A549 (cell line): Measurements from ENCODE around the gene CPOX. TPM values are rescaled to one million over a fixed set of nuclear protein-coding genes. Genes with fewer than 3 reads are reported as not detected.
A peak's percentile ranks its signal among the peaks of the same experiment; 100 is the strongest.

Source experiments
- ATAC-seq, 2 experiments: fragments of 200-7000 bp in 1 of 2; fragments of >200 bp in 1 of 2; cut with Nextera tagmentation in 1 of 2; cut with Tn5 transposase in 1 of 2; 3 replicates each; pipeline versions ENCODE4 v1.8.0 to v1.9.1; 2018 to 2020; ENCODE audit warnings: mild to moderate bottlenecking in 1 of 2, moderate library complexity in 1 of 2
- CTCF ChIA-PET: fragments of 300-600 bp; sonication (Branson Sonifier 250); formaldehyde crosslinking; extraction: SDS; loops from one replicate; lab custom pipeline; 2021; ENCODE audit warnings: antibody characterized with exemption, inconsistent platforms; lab: Yijun Ruan, JAX
- POLR2A ChIA-PET: fragments of 350-600 bp; formaldehyde crosslinking; extraction: SDS; loops from one replicate; lab custom pipeline; 2021; ENCODE audit warnings: antibody characterized with exemption, inconsistent platforms; lab: Yijun Ruan, JAX
- DNase-seq, 2 experiments: peaks; one replicate each; pipeline versions ENCODE4 v3.0.0 to v3.0.0-alpha.2; 2011 to 2016; ENCODE audit warnings: low read depth in 1 of 2, low spot score in 1 of 2
- FAIRE-seq: peaks from 2 replicates; lab custom pipeline; 2011; peaks lifted over from hg19 to GRCh38; lab: Jason Lieb, UNC
- H3K27ac ChIP-seq, 2 experiments: fragments of >200 bp; sonication (Bioruptor Twin); formaldehyde crosslinking; 3 replicates each; pipeline ENCODE4 v1.5.1; 2016 to 2017
- H3K4me1 ChIP-seq: fragments of >200 bp; sonication (Bioruptor Twin); formaldehyde crosslinking; 3 replicates; pipeline ENCODE4 v1.6.1; 2016
- H3K4me2 ChIP-seq: fragments of >200 bp; sonication (Bioruptor Twin); formaldehyde crosslinking; 3 replicates; pipeline ENCODE4 v1.6.1; 2016
- H3K4me3 ChIP-seq: fragments of >200 bp; sonication (Bioruptor Twin); formaldehyde crosslinking; 3 replicates; pipeline ENCODE4 v1.5.1; 2016
- H3K9me3 ChIP-seq: fragments of >200 bp; sonication (Bioruptor Twin); formaldehyde crosslinking; 3 replicates; pipeline ENCODE4 v1.6.1; 2016
- BHLHE40 ChIP-seq: IDR thresholded peaks from 2 replicates; pipeline ENCODE4 v1.6.1; 2012; ENCODE audit warnings: low read depth, low read length, inconsistent platforms
- CBX2 ChIP-seq: fragments of 200-600 bp; sonication (generic); IDR thresholded peaks from 2 replicates; pipeline ENCODE4 v1.6.1; 2016; ENCODE audit warnings: low read depth, mild to moderate bottlenecking, borderline replicate concordance
- CHD4 ChIP-seq: fragments of 200-600 bp; sonication (generic); IDR thresholded peaks from 2 replicates; pipeline ENCODE4 v1.6.1; 2016; ENCODE audit warnings: antibody characterized with exemption, mild to moderate bottlenecking, borderline replicate concordance
- EHF ChIP-seq: fragments of 250-450 bp; sonication (Bioruptor Pico); IDR thresholded peaks from 2 replicates; pipeline ENCODE4 v1.5.0; 2020; ENCODE audit warnings: mild to moderate bottlenecking
- EHMT2 ChIP-seq: fragments of 200-600 bp; sonication (generic); IDR thresholded peaks from 2 replicates; pipeline ENCODE4 v1.6.1; 2016; ENCODE audit warnings: antibody characterized with exemption, low read depth, mild to moderate bottlenecking, moderate library complexity
- EP300 ChIP-seq, 2 experiments: fragments of >200 bp; sonication (Bioruptor Twin); formaldehyde crosslinking; IDR thresholded peaks; 2 replicates in 1 of 2; 3 replicates in 1 of 2; pipeline ENCODE4 v1.6.1; 2016 to 2017
- ESRRA ChIP-seq: fragments of 150-350 bp; IDR thresholded peaks from 2 replicates; pipeline ENCODE4 v1.6.1; 2014; ENCODE audit warnings: mild to moderate bottlenecking, low read length, borderline replicate concordance
- FOSB ChIP-seq: fragments of 250-450 bp; sonication (Bioruptor Pico); IDR thresholded peaks from 2 replicates; pipeline ENCODE4 v1.5.0; 2020; ENCODE audit warnings: mild to moderate bottlenecking, moderate library complexity
- FOSL2 ChIP-seq, 2 experiments: fragments of 450-650 bp in 1 of 2; fragments of >200 bp in 1 of 2; sonication (Bioruptor Twin) in 1 of 2; formaldehyde crosslinking; IDR thresholded peaks; 2 replicates each; pipeline versions ENCODE4 v1.5.0 to v1.6.1; 2016 to 2020; ENCODE audit warnings: mild to moderate bottlenecking in 1 of 2, moderate library complexity in 1 of 2
- FOXS1 ChIP-seq: fragments of 250-450 bp; sonication (Bioruptor Pico); IDR thresholded peaks from 2 replicates; pipeline ENCODE4 v1.5.0; 2020; ENCODE audit warnings: mild to moderate bottlenecking, moderate library complexity
- GATA3 ChIP-seq: IDR thresholded peaks from 2 replicates; pipeline ENCODE4 v1.6.1; 2012; ENCODE audit warnings: borderline replicate concordance
- HES2 ChIP-seq: fragments of >200 bp; sonication (Bioruptor Twin); formaldehyde crosslinking; IDR thresholded peaks from 2 replicates; pipeline ENCODE4 v1.6.1; 2016
- HEYL ChIP-seq: fragments of 250-450 bp; sonication (Bioruptor Pico); IDR thresholded peaks from 2 replicates; pipeline ENCODE4 v1.8.0; 2021; ENCODE audit warnings: mild to moderate bottlenecking, moderate library complexity
- HOXA7 ChIP-seq: fragments of 250-450 bp; sonication (Bioruptor Pico); IDR thresholded peaks from 2 replicates; pipeline ENCODE4 v1.5.0; 2020; ENCODE audit warnings: mild to moderate bottlenecking, moderate library complexity
- HOXB13 ChIP-seq: fragments of 250-450 bp; sonication (Bioruptor Pico); IDR thresholded peaks from 2 replicates; pipeline ENCODE4 v1.5.0; 2020; ENCODE audit warnings: low read depth, mild to moderate bottlenecking, moderate library complexity
- MAFK ChIP-seq: fragments of 450-650 bp; IDR thresholded peaks from 2 replicates; pipeline ENCODE4 v1.6.1; 2014; ENCODE audit not compliant: partially characterized antibody
- MYC ChIP-seq: IDR thresholded peaks from 2 replicates; pipeline ENCODE4 v1.6.1; 2012; ENCODE audit warnings: mild to moderate bottlenecking, inconsistent platforms, low read length, improper control_type of control experiment, borderline replicate concordance
- POLR2A ChIP-seq: IDR thresholded peaks from 2 replicates; pipeline ENCODE4 v1.6.1; 2012; ENCODE audit warnings: mild to moderate bottlenecking, low read length
- POLR2AphosphoS2 ChIP-seq: conservative IDR thresholded peaks from 2 replicates; pipeline ENCODE4 v1.6.1; 2012; ENCODE audit warnings: low read length, improper control_type of control experiment, inconsistent platforms
- RAD21 ChIP-seq, 2 experiments: fragments of >200 bp in 1 of 2; sonication (Bioruptor Twin) in 1 of 2; formaldehyde crosslinking in 1 of 2; IDR thresholded peaks in 1 of 2; conservative IDR thresholded peaks in 1 of 2; 2 replicates in 1 of 2; 3 replicates in 1 of 2; pipeline ENCODE4 v1.6.1; 2012 to 2018; ENCODE audit warnings: inconsistent platforms in 1 of 2
- RARB ChIP-seq: fragments of 250-450 bp; sonication (Bioruptor Pico); IDR thresholded peaks from 2 replicates; pipeline ENCODE4 v1.8.0; 2021; ENCODE audit warnings: mild to moderate bottlenecking, moderate library complexity
- RCOR1 ChIP-seq: fragments of 150-350 bp; IDR thresholded peaks from 2 replicates; pipeline ENCODE4 v1.6.1; 2014; ENCODE audit warnings: antibody characterized with exemption, low read length, low read depth
- RFX5 ChIP-seq: fragments of 450-650 bp; IDR thresholded peaks from 2 replicates; pipeline ENCODE4 v1.7.1; 2014; ENCODE audit warnings: antibody characterized with exemption, mild to moderate bottlenecking, moderate library complexity
- SMC3 ChIP-seq: fragments of >200 bp; sonication (Bioruptor Twin); formaldehyde crosslinking; IDR thresholded peaks from 3 replicates; pipeline ENCODE4 v1.6.1; 2018; ENCODE audit warnings: inconsistent platforms
- SREBF2 ChIP-seq: fragments of 450-650 bp; IDR thresholded peaks from 2 replicates; pipeline ENCODE4 v1.6.1; 2014; ENCODE audit warnings: mild to moderate bottlenecking, moderate library complexity
- TP53 ChIP-seq: fragments of 250-450 bp; sonication (Bioruptor Pico); IDR thresholded peaks from 2 replicates; pipeline ENCODE4 v1.5.0; 2021; ENCODE audit warnings: mild to moderate bottlenecking, moderate library complexity
- ZC3H11A ChIP-seq: fragments of 450-650 bp; IDR thresholded peaks from 2 replicates; pipeline ENCODE4 v1.6.1; 2014; ENCODE audit warnings: antibody characterized with exemption, mild to moderate bottlenecking
- WGBS: methylation state at CpG from one replicate; pipeline ENCODE4 v1.1.6; 2017; ENCODE audit errors: missing lambda C conversion rate; 5-methylcytosine and 5-hydroxymethylcytosine counted together
- polyA plus RNA-seq, 4 experiments: library from polyadenylated mRNA; depleted of rRNA in 3 of 4; stranded (reverse); fragments of >200 nt; fragmentation: RNase III in 1 of 4; extraction: RNeasy Plus Mini Kit Qiagen cat#74134 plus additional on column Dnase treatment in 1 of 4; gene quantifications; 2 replicates in 3 of 4; 3 replicates in 1 of 4; pipeline ENCODE4 v1.2.3, GENCODE V29; 2011 to 2017
- TF ChIP-seq, protein P1 (sequence below): fragments of >200 bp; sonication (Bioruptor Twin); formaldehyde crosslinking; IDR thresholded peaks from 3 replicates; pipeline ENCODE4 v1.5.1; 2016
- TF ChIP-seq, protein P2 (sequence below): fragments of 250-450 bp; sonication (Bioruptor Pico); IDR thresholded peaks from 2 replicates; pipeline ENCODE4 v1.5.0; 2021; ENCODE audit warnings: mild to moderate bottlenecking, moderate library complexity, borderline replicate concordance
- TF ChIP-seq, protein P3 (sequence below): IDR thresholded peaks from 2 replicates; pipeline ENCODE4 v1.6.1; 2012

CPOX gene
- polyA plus RNA-seq, 2 of the 4 experiments (the other 2 are of a cell fraction) = 25.7 to 30.3 TPM

GRCh38 chr3:98573181-98573728, 20.2 kb downstream of the CPOX start:
- H3K9me3 ChIP-seq = no peaks in the 10 kb centered on the region
- FAIRE-seq = peak; percentile 7
- peak; percentile 59; a peak in 4 of 6 replicates for ATAC-seq
- peak in 1 of 2 experiments; percentile 21 for DNase-seq
- POLR2A ChIA-PET = no interaction called here
- H3K27ac ChIP-seq = no peak overlapping the region
- H3K4me2 ChIP-seq = no peak overlapping the region
- no peak overlapping the region for H3K4me3 ChIP-seq
- 21% methylated on average over 2 of the region's 2 CpGs for WGBS
- TF ChIP-seq SMC3 = peak; percentile 49
- peak; percentile 50 to 57; a peak in 4 of 5 replicates for TF ChIP-seq RAD21 (conservative IDR thresholded peaks at IDR 0.05 in 1 of 2, IDR thresholded peaks at IDR 0.05 in 1 of 2)
- no peak for TF ChIP-seq EHF
- TF ChIP-seq, protein P1, sequence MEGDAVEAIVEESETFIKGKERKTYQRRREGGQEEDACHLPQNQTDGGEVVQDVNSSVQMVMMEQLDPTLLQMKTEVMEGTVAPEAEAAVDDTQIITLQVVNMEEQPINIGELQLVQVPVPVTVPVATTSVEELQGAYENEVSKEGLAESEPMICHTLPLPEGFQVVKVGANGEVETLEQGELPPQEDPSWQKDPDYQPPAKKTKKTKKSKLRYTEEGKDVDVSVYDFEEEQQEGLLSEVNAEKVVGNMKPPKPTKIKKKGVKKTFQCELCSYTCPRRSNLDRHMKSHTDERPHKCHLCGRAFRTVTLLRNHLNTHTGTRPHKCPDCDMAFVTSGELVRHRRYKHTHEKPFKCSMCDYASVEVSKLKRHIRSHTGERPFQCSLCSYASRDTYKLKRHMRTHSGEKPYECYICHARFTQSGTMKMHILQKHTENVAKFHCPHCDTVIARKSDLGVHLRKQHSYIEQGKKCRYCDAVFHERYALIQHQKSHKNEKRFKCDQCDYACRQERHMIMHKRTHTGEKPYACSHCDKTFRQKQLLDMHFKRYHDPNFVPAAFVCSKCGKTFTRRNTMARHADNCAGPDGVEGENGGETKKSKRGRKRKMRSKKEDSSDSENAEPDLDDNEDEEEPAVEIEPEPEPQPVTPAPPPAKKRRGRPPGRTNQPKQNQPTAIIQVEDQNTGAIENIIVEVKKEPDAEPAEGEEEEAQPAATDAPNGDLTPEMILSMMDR = peak; percentile 56
- CTCF ChIA-PET = interaction anchor here (0.8 to 1.4 kb wide), 7 partner anchors 11 to 535 kb away, joined by 3 to 5 read pairs (median 4); no protein-coding TSS in a partner anchor
- H3K4me1 ChIP-seq = no peaks in the 10 kb centered on the region

- no peaks in the 10 kb centered on the region for H3K9me3 ChIP-seq
- CTCF ChIA-PET = no interaction called here
- H3K4me1 ChIP-seq = no peaks in the 10 kb centered on the region
- TF ChIP-seq MAFK (no peak), POLR2AphosphoS2 (no peak), POLR2A (no peak), CBX2 (no peak), TP53 (no peak), GATA3 (no peak), MYC (no peak), FOXS1 (CRISPR knock-in tag) (no peak), RFX5 (no peak), HOXB13 (CRISPR knock-in tag) (no peak), ESRRA (no peak), SREBF2 (no peak), HEYL (no peak), HOXA7 (CRISPR knock-in tag) (no peak), HES2 (no peak)
- POLR2A ChIA-PET = no interaction called here
- DNase-seq (no peak), ATAC-seq (no peak), FAIRE-seq (no peak)
- no peak overlapping the region for H3K4me2 ChIP-seq
- no peak overlapping the region for H3K27ac ChIP-seq
- no peak overlapping the region for H3K4me3 ChIP-seq
- 42% methylated on average over 3 of the region's 3 CpGs for WGBS
Observed at GRCh38 chr3:98568402-98568801, 25.0 kb downstream of the CPOX start.

- H3K4me3 ChIP-seq = no peak overlapping the region
- WGBS = 44% methylated on average over 2 of the region's 2 CpGs
- no peak overlapping the region for H3K27ac ChIP-seq
- no peaks in the 10 kb centered on the region for H3K9me3 ChIP-seq
- ATAC-seq = no peak
- POLR2A ChIA-PET = no interaction called here
- H3K4me2 ChIP-seq = no peak overlapping the region
- no peaks in the 10 kb centered on the region for H3K4me1 ChIP-seq
- no peak for DNase-seq
- FAIRE-seq = no peak
- TF ChIP-seq FOSB (no peak), HOXA7 (CRISPR knock-in tag) (no peak), EHMT2 (no peak), ZC3H11A (no peak), RARB (CRISPR knock-in tag) (no peak), RFX5 (no peak), RAD21 (conservative IDR thresholded peaks at IDR 0.05 in 1 of 2, IDR thresholded peaks at IDR 0.05 in 1 of 2) (no peak), MAFK (no peak), BHLHE40 (no peak), MYC (no peak), HOXB13 (CRISPR knock-in tag) (no peak), CHD4 (no peak), FOSL2 (IDR thresholded peaks at IDR 0.05) (no peak), FOSL2 (CRISPR knock-in tag; IDR thresholded peaks at IDR 0.05) (no peak), GATA3 (no peak), CBX2 (no peak), RCOR1 (no peak), EP300 (IDR thresholded peaks at IDR 0.05) (no peak)
- TF ChIP-seq, protein P2, sequence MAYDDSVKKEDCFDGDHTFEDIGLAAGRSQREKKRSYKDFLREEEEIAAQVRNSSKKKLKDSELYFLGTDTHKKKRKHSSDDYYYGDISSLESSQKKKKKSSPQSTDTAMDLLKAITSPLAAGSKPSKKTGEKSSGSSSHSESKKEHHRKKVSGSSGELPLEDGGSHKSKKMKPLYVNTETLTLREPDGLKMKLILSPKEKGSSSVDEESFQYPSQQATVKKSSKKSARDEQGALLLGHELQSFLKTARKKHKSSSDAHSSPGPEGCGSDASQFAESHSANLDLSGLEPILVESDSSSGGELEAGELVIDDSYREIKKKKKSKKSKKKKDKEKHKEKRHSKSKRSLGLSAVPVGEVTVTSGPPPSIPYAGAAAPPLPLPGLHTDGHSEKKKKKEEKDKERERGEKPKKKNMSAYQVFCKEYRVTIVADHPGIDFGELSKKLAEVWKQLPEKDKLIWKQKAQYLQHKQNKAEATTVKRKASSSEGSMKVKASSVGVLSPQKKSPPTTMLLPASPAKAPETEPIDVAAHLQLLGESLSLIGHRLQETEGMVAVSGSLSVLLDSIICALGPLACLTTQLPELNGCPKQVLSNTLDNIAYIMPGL (CRISPR knock-in tag) = no peak
- TF ChIP-seq, protein P3, sequence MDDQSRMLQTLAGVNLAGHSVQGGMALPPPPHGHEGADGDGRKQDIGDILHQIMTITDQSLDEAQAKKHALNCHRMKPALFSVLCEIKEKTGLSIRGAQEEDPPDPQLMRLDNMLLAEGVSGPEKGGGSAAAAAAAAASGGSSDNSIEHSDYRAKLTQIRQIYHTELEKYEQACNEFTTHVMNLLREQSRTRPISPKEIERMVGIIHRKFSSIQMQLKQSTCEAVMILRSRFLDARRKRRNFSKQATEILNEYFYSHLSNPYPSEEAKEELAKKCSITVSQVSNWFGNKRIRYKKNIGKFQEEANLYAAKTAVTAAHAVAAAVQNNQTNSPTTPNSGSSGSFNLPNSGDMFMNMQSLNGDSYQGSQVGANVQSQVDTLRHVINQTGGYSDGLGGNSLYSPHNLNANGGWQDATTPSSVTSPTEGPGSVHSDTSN = no peak
- TF ChIP-seq, all 56 proteins: peak for 0
- CTCF ChIA-PET = no interaction called here
Observed at GRCh38 chr3:98567666-98568270, 25.6 kb downstream of the CPOX start.
